ENCODE results near the gene ETS1.

DNA sequence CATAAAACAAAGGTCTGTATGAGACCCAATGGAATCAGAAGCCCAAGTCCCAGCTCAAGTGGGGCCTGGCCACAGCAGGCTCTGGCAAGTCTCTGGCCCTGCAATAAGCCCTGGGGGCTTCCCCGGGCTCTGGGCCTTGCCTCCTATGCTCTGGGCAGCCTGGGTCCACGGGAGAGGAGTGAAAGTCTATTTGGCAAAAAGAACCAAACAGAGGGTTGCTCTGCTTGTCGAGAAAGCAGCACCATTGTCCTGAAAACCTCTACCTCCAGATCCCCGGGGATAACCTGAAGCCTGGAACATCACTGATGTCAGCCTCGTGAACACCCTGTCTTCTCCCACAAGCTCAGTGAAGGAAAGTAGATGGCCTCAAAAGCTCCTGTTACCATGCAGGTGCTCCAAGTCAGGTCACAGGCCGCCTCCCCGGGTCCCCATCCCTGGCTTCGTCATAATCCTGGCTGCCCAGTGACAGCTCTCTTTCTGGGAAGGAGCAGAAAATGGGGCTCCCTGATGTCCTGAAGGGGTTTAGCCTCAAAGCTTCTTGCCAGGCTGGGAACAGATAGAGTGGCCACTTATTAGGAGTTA lies 46.1 kb upstream of the ETS1 start:
- TF ChIP-seq, protein P1, sequence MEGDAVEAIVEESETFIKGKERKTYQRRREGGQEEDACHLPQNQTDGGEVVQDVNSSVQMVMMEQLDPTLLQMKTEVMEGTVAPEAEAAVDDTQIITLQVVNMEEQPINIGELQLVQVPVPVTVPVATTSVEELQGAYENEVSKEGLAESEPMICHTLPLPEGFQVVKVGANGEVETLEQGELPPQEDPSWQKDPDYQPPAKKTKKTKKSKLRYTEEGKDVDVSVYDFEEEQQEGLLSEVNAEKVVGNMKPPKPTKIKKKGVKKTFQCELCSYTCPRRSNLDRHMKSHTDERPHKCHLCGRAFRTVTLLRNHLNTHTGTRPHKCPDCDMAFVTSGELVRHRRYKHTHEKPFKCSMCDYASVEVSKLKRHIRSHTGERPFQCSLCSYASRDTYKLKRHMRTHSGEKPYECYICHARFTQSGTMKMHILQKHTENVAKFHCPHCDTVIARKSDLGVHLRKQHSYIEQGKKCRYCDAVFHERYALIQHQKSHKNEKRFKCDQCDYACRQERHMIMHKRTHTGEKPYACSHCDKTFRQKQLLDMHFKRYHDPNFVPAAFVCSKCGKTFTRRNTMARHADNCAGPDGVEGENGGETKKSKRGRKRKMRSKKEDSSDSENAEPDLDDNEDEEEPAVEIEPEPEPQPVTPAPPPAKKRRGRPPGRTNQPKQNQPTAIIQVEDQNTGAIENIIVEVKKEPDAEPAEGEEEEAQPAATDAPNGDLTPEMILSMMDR (conservative IDR thresholded peaks at IDR 0.05; ENCODE audit: low read depth, low read length) = no peak
- TF ChIP-seq EZH2 (IDR thresholded peaks at IDR 0.05; ENCODE audit: borderline replicate concordance, low read depth, low read length, poor library complexity, severe bottlenecking) = no peak

All from A673 (cell line).